H1 (cell line): ENCODE measurements around the gene ERVW-1. TPM values are rescaled to one million over a fixed set of nuclear protein-coding genes. Genes with fewer than 3 reads are reported as not detected.

Experiments
- CBX8 ChIP-seq: fragments of 300-800, 300-1000 bp; sonication (generic); IDR thresholded peaks from 2 replicates; pipeline ENCODE4 v1.7.1; 2016; ENCODE audit warnings: low read depth, low read length, borderline replicate concordance
- SP1 ChIP-seq: IDR thresholded peaks from 2 replicates; pipeline ENCODE4 v1.6.1; 2011; ENCODE audit warnings: low read depth, low read length
- YY1 ChIP-seq: IDR thresholded peaks from 2 replicates; pipeline ENCODE4 v1.6.1; 2011; ENCODE audit warnings: low read depth, mild to moderate bottlenecking, low read length
- polyA plus RNA-seq, 7 experiments: library from polyadenylated mRNA; depleted of rRNA in 3 of 7; stranded (reverse) in 5 of 7; unstranded in 2 of 7; fragments of >200 nt in 5 of 7; fragments of 200-250 nt in 2 of 7; gene quantifications; 1 replicate in 5 of 7; 2 replicates in 1 of 7; 4 replicates in 1 of 7; pipeline versions ENCODE4 v1.2.1 to v1.2.3, GENCODE V29; 2011 to 2013; ENCODE audit warnings: missing spikeins in 2 of 7, mixed read lengths in 2 of 7
- total RNA-seq: library from RNA; stranded (reverse); fragmentation: NEBNext Ultra II Directional; extraction: Animal tissue kit (Norgen Biotek cat#: 25700); gene quantifications from 2 replicates; pipeline ENCODE4 v1.2.1, GENCODE V29; 2021
- TF ChIP-seq, protein P1 (sequence below): IDR thresholded peaks from 2 replicates; pipeline ENCODE4 v1.6.1; 2011; ENCODE audit warnings: low read depth, mild to moderate bottlenecking, low read length; ENCODE audit not compliant: insufficient read depth

The ERVW-1 gene
- total and polyA plus RNA-seq, 2 of the 8 experiments (the other 6 are each of a cell fraction or from before 2014, with no cell fraction given): 0.08 TPM; not detected in 1

- no peak for TF ChIP-seq YY1
- no peak for TF ChIP-seq CBX8
- TF ChIP-seq SP1: no peak
- TF ChIP-seq, protein P1, sequence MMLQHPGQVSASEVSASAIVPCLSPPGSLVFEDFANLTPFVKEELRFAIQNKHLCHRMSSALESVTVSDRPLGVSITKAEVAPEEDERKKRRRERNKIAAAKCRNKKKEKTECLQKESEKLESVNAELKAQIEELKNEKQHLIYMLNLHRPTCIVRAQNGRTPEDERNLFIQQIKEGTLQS: no peak
Measured at GRCh38 chr7:92503767-92504166, 26.0 kb upstream of the ERVW-1 start (continued).
